NOMO-1 treated with DMSO at 0.1 percent for 48 hours (cell line): ENCODE data around the gene SLC22A23.

Experiments
- DNase-seq: peaks from one replicate; lab custom pipeline; 2025; ENCODE audit not compliant: unreplicated experiment; lab: John Stamatoyannopoulos, UW

The SLC22A23 gene

GRCh38 chr6:3306848-3307247 is 150.0 kb downstream of the SLC22A23 start:
- no peak for DNase-seq

- no peak for DNase-seq
Observed at GRCh38 chr6:3305831-3306230, 151.0 kb downstream of the SLC22A23 start.

GRCh38 chr6:3305216-3305565 is 151.7 kb downstream of the SLC22A23 start:
- no peak for DNase-seq

- no peak for DNase-seq
Observed at GRCh38 chr6:3304500-3305215, 152.2 kb downstream of the SLC22A23 start.

- DNase-seq, result no peak
Observed at GRCh38 chr6:3303795-3304411, 152.9 kb downstream of the SLC22A23 start.

- no peak for DNase-seq
Observed at GRCh38 chr6:3301506-3301905, 155.3 kb downstream of the SLC22A23 start.

- no peak for DNase-seq
Observed at GRCh38 chr6:3299221-3299620, 157.6 kb downstream of the SLC22A23 start.

- no peak for DNase-seq
Observed at GRCh38 chr6:3297909-3298308, 158.9 kb downstream of the SLC22A23 start.

- no peak for DNase-seq
Observed at GRCh38 chr6:3297006-3297405, 159.8 kb downstream of the SLC22A23 start.

GRCh38 chr6:3296537-3296936 is 160.3 kb downstream of the SLC22A23 start:
- no peak for DNase-seq

GRCh38 chr6:3296078-3296477 is 160.8 kb downstream of the SLC22A23 start:
- DNase-seq, result no peak

- no peak for DNase-seq
Observed at GRCh38 chr6:3294921-3295871, 161.7 kb downstream of the SLC22A23 start.

- DNase-seq, result no peak
Observed at GRCh38 chr6:3294396-3294795, 162.5 kb downstream of the SLC22A23 start.

- no peak for DNase-seq
Observed at GRCh38 chr6:3293271-3294155, 163.3 kb downstream of the SLC22A23 start.

- DNase-seq, result no peak
Observed at GRCh38 chr6:3292431-3293197, 164.2 kb downstream of the SLC22A23 start.

GRCh38 chr6:3291987-3292386 is 164.9 kb downstream of the SLC22A23 start:
- no peak for DNase-seq

- DNase-seq, result no peak
Observed at GRCh38 chr6:3291346-3291745, 165.5 kb downstream of the SLC22A23 start.

GRCh38 chr6:3290931-3291211 is 166.0 kb downstream of the SLC22A23 start:
- no peak for DNase-seq

GRCh38 chr6:3290149-3290930 is 166.5 kb downstream of the SLC22A23 start:
- no peak for DNase-seq

GRCh38 chr6:3289664-3290055 is 167.2 kb downstream of the SLC22A23 start:
- no peak for DNase-seq
